ENCODE data around the gene SYNDIG1.

DNA sequence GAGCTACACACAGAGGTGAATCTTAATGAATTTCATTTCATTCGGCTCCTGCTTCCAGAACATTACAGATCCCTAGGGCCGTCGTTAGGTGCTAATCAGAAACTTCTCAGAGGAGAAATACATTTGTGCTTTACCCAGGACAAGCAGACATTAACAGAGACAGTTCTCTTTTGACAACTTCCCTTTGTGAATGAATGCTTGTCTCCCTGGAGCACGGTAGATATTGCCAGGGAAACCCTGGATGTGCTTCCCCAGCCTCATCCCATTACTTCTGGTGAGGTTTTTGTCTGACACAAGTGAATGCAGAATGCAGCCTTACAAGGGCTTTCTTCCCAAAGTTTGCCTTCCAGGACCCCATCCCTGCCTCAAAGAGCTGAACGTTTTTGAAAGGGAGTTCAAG lies 105.4 kb downstream of the SYNDIG1 start:
- no peak for TF ChIP-seq ZFPM2 (CRISPR knock-in tag; IDR thresholded peaks at IDR 0.05)
- TF ChIP-seq POLR2A (conservative IDR thresholded peaks at IDR 0.05): no peak
- no peak for TF ChIP-seq ETS2 (tag; IDR thresholded peaks at IDR 0.05; ENCODE audit: borderline replicate concordance, poor library complexity, severe bottlenecking)
- no peak for TF ChIP-seq ASH1L (IDR thresholded peaks at IDR 0.05; ENCODE audit: borderline replicate concordance, low read depth, partially characterized antibody)
- no peak for TF ChIP-seq ZNF140 (CRISPR knock-in tag; IDR thresholded peaks at IDR 0.05)
- no peak for TF ChIP-seq MAX (CRISPR knock-in tag; IDR thresholded peaks at IDR 0.05)
- no peak for TF ChIP-seq EHMT2 (IDR thresholded peaks at IDR 0.05)
